Measurements from ENCODE around the gene PDE6B.
"Not testable (repeated sequence)": the region's sequence is repeated elsewhere in the genome, so short reads cannot be mapped to it uniquely, and the experiment has no call there.

The PDE6B gene

DNA sequence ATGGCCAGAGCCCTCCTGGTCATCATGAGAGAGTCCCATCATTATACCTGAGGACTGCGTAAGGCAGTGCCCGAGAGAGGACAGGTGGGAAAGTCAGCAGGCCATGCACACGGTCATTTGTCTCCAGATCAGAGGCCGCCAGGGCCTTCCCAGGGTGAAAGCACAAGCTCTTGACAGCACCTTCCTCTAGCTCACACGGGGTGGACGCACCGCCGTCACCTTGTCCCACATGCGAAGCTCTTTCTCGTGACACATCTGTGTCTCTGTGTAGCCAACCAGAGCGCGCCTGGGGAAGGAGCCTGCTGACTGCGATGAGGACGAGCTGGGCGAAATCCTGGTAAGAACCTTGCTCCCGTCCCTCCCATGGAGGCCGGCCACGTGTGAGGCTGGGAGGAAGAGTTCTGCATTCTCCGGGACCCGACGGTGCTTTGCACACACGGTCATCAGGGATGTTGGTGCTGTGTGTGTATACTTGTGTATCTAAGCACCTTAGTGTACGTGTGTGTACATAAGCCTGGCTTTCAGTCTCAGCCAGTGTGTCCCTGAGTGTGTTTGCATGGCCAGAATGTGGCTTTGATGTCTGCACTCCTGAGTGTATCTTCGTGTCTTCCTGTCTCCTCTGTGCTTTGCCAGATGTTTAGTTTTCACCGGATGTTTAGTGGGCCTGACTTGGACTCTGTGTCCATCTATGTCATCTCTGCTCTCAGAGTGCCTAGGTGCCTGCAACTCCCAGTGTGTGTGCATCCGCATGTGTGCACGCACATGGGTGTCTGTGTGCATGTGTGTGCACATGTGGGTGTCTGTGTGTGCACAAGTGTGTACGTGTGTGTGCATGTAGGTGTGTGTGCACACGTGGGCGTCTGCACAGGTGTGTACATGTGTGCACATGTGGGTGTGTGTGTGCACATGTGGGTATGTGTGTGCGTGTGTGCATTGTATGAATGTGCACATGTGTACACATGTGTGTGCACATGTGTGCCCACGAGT lies 33.6 kb downstream of the PDE6B start:
- no peak for DNase-seq

- DNase-seq, result no peak
Observed at GRCh38 chr4:659851-660250, 34.5 kb downstream of the PDE6B start.

GRCh38 chr4:660401-660800 lies 35.0 kb downstream of the PDE6B start:
- DNase-seq, result no peak

GRCh38 chr4:661231-661630 lies 35.9 kb downstream of the PDE6B start:
- DNase-seq, result no peak

DNA sequence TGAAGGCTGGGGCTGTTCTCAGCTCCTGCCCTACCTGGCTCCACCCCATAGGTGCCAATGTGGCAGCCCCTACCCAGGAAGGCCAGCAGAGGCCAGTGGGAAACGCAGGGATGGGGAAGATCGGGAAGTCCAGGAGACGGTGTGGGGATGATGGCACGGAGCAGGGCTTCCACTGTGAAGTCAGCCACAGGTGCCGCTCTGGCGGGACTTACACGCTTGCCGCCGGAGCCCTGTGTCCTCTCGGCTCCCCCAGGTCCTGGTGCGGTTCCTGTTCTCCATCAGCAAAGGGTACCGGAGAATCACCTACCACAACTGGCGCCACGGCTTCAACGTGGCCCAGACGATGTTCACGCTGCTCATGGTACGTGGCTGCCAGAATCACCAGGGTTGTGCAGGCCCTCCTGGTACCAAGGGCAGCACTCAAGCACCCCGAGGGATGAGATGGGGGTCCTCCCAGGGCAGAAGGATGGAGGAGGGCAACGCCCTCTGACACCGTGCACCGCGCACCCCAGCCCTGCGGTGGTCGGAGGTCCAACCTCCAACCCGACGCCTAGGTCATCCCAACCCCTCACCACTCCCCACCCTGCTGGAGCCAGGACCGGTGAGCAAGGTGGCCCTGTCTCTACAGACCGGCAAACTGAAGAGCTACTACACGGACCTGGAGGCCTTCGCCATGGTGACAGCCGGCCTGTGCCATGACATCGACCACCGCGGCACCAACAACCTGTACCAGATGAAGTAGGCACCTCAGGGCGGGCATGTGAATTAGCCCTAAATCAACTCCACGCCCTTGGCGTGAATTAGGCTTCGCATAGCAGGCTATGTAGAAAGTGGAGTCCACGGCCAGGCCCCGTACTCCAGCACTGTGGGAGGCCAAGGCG lies 36.7 kb downstream of the PDE6B start:
- no peak for DNase-seq

DNA sequence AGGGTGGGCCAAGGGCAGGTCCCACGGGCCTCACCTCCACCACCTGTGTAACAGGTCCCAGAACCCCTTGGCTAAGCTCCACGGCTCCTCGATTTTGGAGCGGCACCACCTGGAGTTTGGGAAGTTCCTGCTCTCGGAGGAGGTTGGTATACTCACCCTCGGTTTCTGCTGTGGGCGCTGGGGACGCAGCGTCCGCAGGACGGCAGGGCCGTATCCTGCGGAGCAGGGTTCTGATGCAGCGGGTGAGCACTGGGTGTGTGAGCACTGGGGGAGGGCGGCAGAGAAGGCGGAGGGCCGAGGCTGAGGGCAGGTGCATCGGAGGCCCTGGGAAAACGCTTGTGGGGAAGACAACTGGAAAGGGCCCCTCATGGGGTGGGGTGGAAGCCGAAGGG lies 37.7 kb downstream of the PDE6B start:
- DNase-seq, result no peak

GRCh38 chr4:663438-664428 lies 38.4 kb downstream of the PDE6B start:
- peak; percentile 16 for DNase-seq

GRCh38 chr4:664713-665231 lies 39.4 kb downstream of the PDE6B start:
- no peak for DNase-seq

- DNase-seq, result no peak
Observed at GRCh38 chr4:665381-665750, 40.0 kb downstream of the PDE6B start.

- no peak for DNase-seq
Observed at GRCh38 chr4:665751-666435, 40.5 kb downstream of the PDE6B start.

- DNase-seq, result no peak
Observed at GRCh38 chr4:666436-666810, 41.0 kb downstream of the PDE6B start.

DNA sequence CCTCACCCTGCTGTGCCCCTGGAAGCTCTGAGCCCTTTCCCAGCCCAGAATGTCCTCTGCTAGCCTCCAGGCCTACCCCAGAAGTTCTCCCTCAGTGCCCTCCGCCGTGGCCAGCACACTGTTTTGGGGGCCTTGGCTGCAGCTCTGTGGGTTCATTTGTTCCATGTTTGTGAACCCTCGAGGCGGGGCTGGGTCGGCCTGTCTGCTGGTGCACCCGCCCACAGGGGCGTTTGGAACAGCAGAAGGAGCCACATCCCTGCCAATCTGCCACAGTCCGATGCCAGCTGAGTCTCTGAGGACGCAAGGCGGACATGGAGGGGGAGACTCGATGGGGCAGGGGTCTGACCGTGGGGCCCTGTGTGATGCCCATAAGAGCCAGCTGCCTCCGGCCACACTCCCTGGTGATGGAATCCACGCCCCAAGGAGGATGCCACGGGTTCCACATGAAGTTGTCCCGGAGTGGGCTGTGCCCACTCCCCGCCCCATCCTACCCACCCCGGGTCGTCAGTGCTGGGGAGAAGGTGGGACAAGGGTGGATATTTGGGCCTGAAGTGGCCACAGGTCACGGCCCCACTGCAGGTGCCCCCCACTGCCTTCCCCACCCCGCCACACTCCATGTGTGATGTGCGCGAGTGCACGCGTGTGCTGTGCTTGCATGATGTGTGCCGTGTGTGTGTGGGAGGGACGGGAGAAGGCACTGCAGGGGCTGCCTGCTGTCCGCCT lies 41.6 kb downstream of the PDE6B start:
- DNase-seq, result no peak

DNA sequence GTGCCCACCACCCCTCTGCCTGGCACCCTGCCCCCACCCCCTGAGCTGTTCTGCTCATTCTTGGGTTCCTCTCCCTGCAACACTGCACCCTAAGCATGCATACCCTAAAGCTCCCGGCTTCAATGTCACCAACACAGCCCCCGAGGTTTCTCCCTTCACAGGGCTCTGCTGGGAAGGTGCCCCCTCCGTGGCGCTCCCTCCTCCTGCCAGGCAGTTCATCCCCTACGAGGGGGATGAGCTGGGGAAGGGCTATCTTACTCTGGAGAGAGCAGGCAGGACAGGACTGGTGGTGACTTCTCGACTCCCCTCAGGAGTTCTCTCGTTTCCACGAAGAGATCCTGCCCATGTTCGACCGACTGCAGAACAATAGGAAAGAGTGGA lies 42.2 kb downstream of the PDE6B start:
- no peak for DNase-seq

- not testable (repeated sequence) for DNase-seq
Observed at GRCh38 chr4:668219-668618, 42.8 kb downstream of the PDE6B start.

- DNase-seq, result not testable (repeated sequence)
Observed at GRCh38 chr4:669806-670559, 44.6 kb downstream of the PDE6B start.

DNA sequence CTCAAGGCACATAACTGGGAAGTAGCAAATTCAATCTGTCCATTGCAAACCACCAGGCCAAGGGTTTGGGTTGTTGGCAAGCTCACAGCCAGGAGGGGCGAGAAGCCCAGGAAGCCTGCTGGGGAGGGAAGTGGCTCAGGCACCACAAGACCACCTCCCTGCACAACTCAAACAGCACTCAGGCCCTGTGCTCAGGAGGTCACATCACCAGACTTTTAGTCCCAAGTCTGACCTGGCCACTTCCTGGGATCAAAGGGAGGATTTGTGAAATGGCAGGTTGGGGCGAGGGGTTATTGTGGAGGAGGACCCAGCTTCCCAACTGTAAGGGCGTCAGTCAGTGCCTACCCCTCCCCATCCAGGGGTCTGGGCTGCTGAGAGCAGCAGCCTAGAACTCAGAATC lies 46.4 kb downstream of the PDE6B start:
- no peak for DNase-seq

DNA sequence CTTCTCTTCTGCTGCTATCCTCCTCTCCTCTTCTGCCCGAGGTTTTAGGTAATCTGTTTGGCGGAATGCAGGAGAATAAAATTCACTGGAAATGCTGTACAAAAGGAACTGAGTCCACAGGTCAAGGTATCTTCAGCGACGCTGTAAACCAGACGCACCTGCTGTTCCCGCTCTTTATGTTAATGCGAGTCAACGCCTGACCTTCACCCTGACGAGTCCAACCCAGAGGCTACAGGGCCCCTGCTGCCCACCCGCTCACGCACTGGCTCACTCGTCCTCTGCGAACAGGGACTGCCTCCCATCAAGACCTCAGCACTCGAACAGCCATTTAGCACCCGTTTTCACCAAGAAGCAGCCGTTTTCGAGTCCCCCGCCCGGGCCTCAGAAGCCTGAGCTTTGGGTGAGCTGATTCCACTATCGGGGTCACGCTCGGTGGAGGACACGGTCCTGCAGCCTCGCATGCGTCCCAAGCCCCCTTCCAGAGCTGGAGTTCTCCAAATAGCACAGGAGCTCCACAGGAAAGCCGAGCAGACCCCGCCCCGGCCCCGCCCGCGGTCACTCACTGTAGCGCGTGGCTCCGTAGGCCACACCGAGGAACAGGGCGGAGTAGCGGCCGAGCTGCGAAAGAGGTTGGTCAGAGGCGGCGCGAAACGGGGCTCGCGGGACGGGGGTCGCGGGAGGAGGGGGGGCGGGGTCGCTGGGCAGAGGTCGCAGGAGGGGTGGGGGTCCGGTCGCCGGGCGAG lies 48.1 kb downstream of the PDE6B start:
- no peak for DNase-seq

- DNase-seq, result peak; percentile 98
Observed at GRCh38 chr4:674172-675035, 49.0 kb downstream of the PDE6B start, which contains the start of the genes ATP5ME and MYL5. Gene ATP5ME, minus strand, starts transcription at chr4:674276. Its CDS starts 29 bp downstream, at chr4:674247. Gene MYL5, plus strand, starts transcription at chr4:674542. Its CDS starts 3,485 bp downstream, at chr4:678027.

Data from midbrain (tissue), 1 donor.